Left lobe of liver (tissue), 2 donors: ENCODE measurements around the gene ZC3H11A. TPM values are rescaled to one million over a fixed set of nuclear protein-coding genes. Genes with fewer than 3 reads are reported as not detected.

ENCODE experiments used
- ATAC-seq: fragments of 200-7000 bp; cut with Tn5 transposase; one replicate; pipeline ENCODE4 v1.9.1; 2020; ENCODE audit warnings: mild to moderate bottlenecking, moderate library complexity
- DNase-seq: peaks from one replicate; pipeline ENCODE4 v3.0.0-alpha.2; 2020; ENCODE audit warnings: low spot score
- total RNA-seq: library from RNA; stranded (reverse); gene quantifications from one replicate; pipeline ENCODE4 v1.2.1, GENCODE V29; 2021
- donor health status: DM: no; HTN: no; CAD: no; lungs with moderate emphysema.
- donor health status: DM: no; HTN: yes; CAD: no.

Gene ZC3H11A
- total RNA-seq, 1 donor from 2014 or later = 23.7 TPM

DNA sequence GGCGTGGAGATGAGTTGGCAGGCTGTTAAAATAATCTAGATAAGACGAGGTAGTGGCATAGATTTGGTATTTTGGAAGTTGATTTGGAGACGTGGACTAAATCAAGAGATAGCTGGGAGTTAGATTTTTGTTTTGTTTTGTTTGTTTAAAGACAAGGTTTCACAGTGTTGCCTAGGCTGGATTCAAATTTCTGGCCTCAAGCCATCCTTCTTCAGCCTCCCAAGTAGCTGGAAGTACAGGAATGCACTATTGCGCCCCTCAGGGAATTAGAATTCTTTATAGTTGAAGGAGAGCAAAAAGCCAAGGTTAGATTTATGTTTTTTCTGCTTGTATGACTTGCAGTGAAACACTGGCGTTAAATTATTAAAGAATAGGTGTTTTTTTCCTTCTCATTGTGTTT lies 43.7 kb downstream of the ZC3H11A start:
- no peak for DNase-seq
- ATAC-seq = no peak

DNA sequence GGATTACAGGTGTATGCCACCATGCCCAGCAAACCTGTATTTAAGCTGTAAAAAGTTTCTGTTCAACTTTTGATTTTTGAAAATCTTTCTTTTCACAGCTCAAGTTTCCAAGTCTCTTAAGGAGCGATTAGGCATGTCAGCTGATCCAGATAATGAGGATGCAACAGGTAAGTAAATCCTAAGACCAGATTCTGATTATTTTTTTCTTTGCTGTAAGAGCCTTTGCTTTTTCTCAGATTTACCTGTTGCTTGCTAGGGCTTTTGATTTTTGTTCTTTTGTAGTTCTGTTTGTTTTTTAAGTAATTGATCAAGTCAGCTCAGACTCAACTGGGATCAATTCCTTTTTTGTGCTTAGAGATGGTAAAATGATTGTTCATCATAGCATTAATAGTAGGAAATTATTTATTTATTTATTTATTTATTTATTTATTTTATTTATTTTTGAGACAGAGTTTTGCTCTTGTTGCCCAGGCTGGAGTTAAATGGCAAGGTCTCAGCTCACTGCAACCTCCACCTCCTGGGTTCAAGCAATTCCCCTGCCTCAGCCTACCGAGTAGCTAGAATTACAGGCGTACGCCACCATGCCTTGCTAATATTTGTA lies 44.9 kb downstream of the ZC3H11A start:
- ATAC-seq = no peak
- DNase-seq = no peak

GRCh38 chr1:203842559-203842876 lies 47.1 kb downstream of the ZC3H11A start:
- ATAC-seq (no peak), DNase-seq (no peak)

DNA sequence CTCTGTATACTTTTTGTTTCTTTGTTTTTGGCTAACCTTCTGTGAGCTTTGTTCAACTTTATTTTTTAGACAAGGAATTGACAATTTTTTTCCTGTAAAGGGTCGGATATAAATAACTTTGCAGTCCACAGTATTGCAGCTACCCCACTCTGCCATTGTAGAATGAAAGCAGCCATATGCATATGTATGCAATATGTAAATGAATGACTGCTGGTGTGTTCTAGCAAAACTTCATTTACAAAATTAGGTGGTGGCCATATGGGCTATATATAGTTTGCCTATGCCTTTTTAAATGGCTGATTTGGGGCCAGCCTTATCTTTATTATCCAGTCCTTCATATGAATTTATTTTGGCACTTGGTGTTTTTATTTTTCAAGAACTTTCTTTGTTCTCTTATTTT lies 48.0 kb downstream of the ZC3H11A start:
- no peak for DNase-seq
- no peak for ATAC-seq

Other genes with a start within 250 kb of the ZC3H11A start
- 9.9 TPM for gene ATP2B4, start 168.8 kb upstream of the ZC3H11A start, total RNA-seq
- gene LAX1, start 30.4 kb upstream of the ZC3H11A start, total RNA-seq = 0.25 TPM
- 17.0 TPM for gene ZBED6, start within 50 bp of the ZC3H11A start, total RNA-seq
- gene SNRPE, start 66.0 kb downstream of the ZC3H11A start, total RNA-seq = 27.7 TPM